GM23248 (cell line): ENCODE measurements around the gene ERC2. TPM values are rescaled to one million over a fixed set of nuclear protein-coding genes. Genes with fewer than 3 reads are reported as not detected.

Source experiments
- DNase-seq: peaks from one replicate; pipeline ENCODE4 v3.0.0-alpha.2; 2015
- H2AFZ ChIP-seq: fragments of 200-600 bp; sonication (generic); 2 replicates; pipeline ENCODE4 v1.6.1; 2016; ENCODE audit warnings: antibody characterized with exemption
- H3F3A ChIP-seq: fragments of 200-600 bp; sonication (generic); 2 replicates; pipeline ENCODE4 v1.6.1; 2016; ENCODE audit warnings: mild to moderate bottlenecking, antibody characterized with exemption, mixed run types; ENCODE audit not compliant: insufficient read depth
- H3K27ac ChIP-seq: fragments of 200-600 bp; sonication (generic); 2 replicates; pipeline ENCODE4 v1.5.1; 2016; ENCODE audit warnings: mild to moderate bottlenecking
- H3K27me3 ChIP-seq: fragments of 200-600 bp; sonication (generic); replicated peaks from 2 replicates; pipeline ENCODE4 v1.6.1; 2016; ENCODE audit warnings: mild to moderate bottlenecking; ENCODE audit not compliant: insufficient read depth
- H3K36me3 ChIP-seq: fragments of 200-600 bp; sonication (generic); 2 replicates; pipeline ENCODE4 v1.6.1; 2016; ENCODE audit warnings: low read depth, mild to moderate bottlenecking
- H3K4me1 ChIP-seq: fragments of 200-600 bp; sonication (generic); 2 replicates; pipeline ENCODE4 v1.6.1; 2016; ENCODE audit warnings: mild to moderate bottlenecking; ENCODE audit not compliant: insufficient read depth
- H3K4me2 ChIP-seq: fragments of 200-600 bp; sonication (generic); one replicate; pipeline ENCODE4 v1.6.1; 2016; ENCODE audit warnings: mild to moderate bottlenecking; ENCODE audit not compliant: unreplicated experiment
- H3K4me3 ChIP-seq: fragments of 200-600 bp; sonication (generic); 2 replicates; pipeline ENCODE4 v1.5.1; 2016; ENCODE audit warnings: mild to moderate bottlenecking
- H3K79me2 ChIP-seq: fragments of 200-600 bp; sonication (generic); 2 replicates; pipeline ENCODE4 v1.6.1; 2016; ENCODE audit warnings: mild to moderate bottlenecking; ENCODE audit not compliant: insufficient read depth
- H3K9ac ChIP-seq: fragments of 200-600 bp; sonication (generic); 2 replicates; pipeline ENCODE4 v1.6.1; 2016; ENCODE audit warnings: mild to moderate bottlenecking
- H3K9me2 ChIP-seq: fragments of 200-600 bp; sonication (generic); 2 replicates; pipeline ENCODE4 v1.6.1; 2016; ENCODE audit warnings: mixed run types, mild to moderate bottlenecking, moderate library complexity; ENCODE audit not compliant: insufficient read depth
- H3K9me3 ChIP-seq: fragments of 200-600 bp; sonication (generic); one replicate; pipeline ENCODE4 v1.6.1; 2017; ENCODE audit warnings: low read depth
- H4K20me1 ChIP-seq: fragments of 200-600 bp; sonication (generic); 2 replicates; pipeline ENCODE4 v1.6.0; 2016; ENCODE audit not compliant: insufficient read depth
- EZH2 ChIP-seq: fragments of 200-600 bp; sonication (generic); IDR thresholded peaks from 2 replicates; pipeline ENCODE4 v1.6.1; 2018; ENCODE audit warnings: antibody characterized with exemption, mild to moderate bottlenecking; ENCODE audit not compliant: insufficient read depth, poor library complexity, severe bottlenecking
- EZH2phosphoT487 ChIP-seq: fragments of 200-600 bp; sonication (generic); IDR thresholded peaks from 2 replicates; pipeline ENCODE4 v1.6.1; 2018; ENCODE audit warnings: antibody characterized with exemption, moderate library complexity, mild to moderate bottlenecking, low read depth; ENCODE audit not compliant: insufficient read depth
- WGBS, 2 experiments: methylation state at CpG; one replicate each; pipeline ENCODE4 v1.1.6; 2015 to 2017; ENCODE audit warnings: low lambda C conversion rate in 2 of 2, low coverage in 1 of 2; ENCODE audit errors: missing lambda C conversion rate in 2 of 2; 5-methylcytosine and 5-hydroxymethylcytosine counted together
- in situ Hi-C: fragments of 300-500 bp; cut with MboI; formaldehyde crosslinking; loops from 2 replicates; pipeline ENCODE4 v1.15.0; 2020
- polyA plus RNA-seq: library from polyadenylated mRNA; unstranded; fragments of >200 nt; fragmentation: Nextera tagmentation; extraction: Ambion mirVana; gene quantifications from 2 replicates; pipeline ENCODE4 v1.2.1, GENCODE V29; 2016
- total RNA-seq: library from RNA; depleted of rRNA; stranded (reverse); fragments of >200 nt; shearing (Covaris generic); gene quantifications from 2 replicates; pipeline ENCODE4 v1.2.3, GENCODE V29; 2014

The ERC2 gene
- total and polyA plus RNA-seq, 2 experiments from 2014 or later, result not detected

DNA sequence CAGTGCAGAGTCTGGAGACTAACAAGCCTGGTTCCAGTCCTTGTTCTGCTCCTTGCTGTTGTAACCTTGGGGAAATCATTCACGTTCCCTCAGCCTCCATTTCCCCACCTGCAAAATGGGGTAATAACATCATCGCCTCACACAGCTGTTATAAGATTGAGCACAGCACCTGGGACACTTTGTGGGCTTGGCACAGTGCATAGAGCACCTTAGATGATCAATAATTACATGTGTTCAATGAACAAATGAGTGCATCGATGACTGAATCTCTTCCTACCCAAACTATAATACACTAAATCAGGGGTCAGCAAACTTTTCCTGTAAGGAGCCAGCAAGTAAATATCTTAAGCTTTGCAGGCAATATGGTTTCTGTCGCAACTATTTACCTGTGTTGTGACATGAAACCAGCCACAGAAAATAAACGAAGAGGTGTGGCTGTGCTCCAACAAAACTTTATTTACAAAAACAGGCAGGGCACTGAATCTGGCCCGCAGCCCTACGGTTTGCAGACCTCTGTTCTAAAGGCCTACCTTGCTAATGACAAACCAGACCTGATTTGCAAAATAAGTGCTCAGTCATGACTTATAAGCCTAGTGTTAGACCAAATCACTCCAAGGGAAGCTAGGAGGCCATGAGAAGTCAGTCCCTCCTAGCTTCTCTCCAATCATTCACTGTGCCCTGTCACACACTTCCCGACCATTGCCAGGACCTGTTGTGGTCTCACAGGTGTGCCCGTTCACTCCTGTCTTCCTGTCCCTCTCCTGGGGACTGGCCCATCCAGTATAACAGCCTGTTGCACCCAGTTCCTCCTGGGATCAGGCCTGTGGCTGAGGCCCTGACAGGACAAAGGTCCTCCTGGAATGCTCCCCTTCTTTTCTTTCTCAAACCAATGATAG is 831.7 kb downstream of the ERC2 start:
- Histone ChIP-seq H3K27me3 (peaks cover 42% of the 10 kb centered on the region), H3K4me3 (no peak overlapping the region), H3K79me2 (no peaks in the 10 kb centered on the region), H4K20me1 (no peaks in the 10 kb centered on the region), H3K9me2 (peaks cover 4% of the 10 kb centered on the region; the same call in 1 of the 2 replicates), H3F3A (no peaks in the 10 kb centered on the region), H3K36me3 (no peaks in the 10 kb centered on the region), H3K4me2 (no peak overlapping the region), H2AFZ (no peak overlapping the region), H3K9ac (no peak overlapping the region), H3K4me1 (no peaks in the 10 kb centered on the region), H3K27ac (no peak overlapping the region), H3K9me3 (no peaks in the 10 kb centered on the region)
- in situ Hi-C loops, result no loop called here
- no peak for DNase-seq
- TF ChIP-seq EZH2, result no peak
- TF ChIP-seq EZH2phosphoT487, result no peak
- WGBS, 2 experiments, result 39 to 45% methylated on average over 9 of the region's 9 CpGs

DNA sequence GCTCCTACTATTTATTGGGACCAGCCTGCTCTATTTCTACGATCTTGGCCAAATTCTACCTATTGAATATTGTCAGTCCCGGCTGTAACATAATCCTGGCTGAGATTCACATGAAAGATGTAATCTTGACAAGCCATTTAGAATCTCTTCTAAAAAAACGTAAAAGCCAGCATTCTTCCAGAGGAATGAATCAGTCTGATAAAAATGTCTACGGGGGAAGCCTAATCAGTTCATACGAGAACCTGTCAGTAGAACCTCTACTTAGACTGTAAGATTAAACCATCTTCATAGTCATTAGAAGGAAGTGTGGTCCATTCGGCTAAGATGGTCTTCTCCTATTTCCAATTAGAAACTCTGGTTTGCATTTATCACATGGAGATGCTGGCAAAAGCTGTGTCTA is 833.9 kb downstream of the ERC2 start:
- no peak overlapping the region for H3K4me2 ChIP-seq

DNA sequence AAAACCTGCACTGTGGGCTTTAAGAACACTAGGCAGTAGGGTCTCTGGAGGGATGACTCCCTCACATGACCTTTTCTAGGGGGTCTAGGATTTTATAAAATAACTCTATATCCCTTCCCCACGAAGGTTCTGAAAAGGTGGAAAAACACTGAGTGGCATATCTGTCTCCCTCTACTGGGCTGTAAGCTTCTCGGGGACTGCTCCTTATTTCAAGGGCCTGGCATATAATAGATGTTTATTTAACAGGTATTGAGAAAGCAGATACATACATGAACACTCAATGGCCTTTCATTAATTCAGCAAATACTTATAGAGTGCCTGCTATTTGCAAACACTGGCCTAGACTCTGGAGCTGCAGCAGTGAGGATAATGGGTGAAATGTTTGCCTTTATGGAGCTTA is 834.9 kb downstream of the ERC2 start:
- in situ Hi-C loops, result no loop called here
- no peak for DNase-seq
- Histone ChIP-seq H3K27ac (no peak overlapping the region), H3K9me2 (no peaks in the 10 kb centered on the region), H3K27me3 (peaks cover 11% of the 10 kb centered on the region; the same call in 1 of the 2 replicates), H3K9me3 (no peaks in the 10 kb centered on the region), H3K36me3 (no peaks in the 10 kb centered on the region), H3K4me3 (no peak overlapping the region), H2AFZ (no peak overlapping the region), H3K9ac (no peak overlapping the region), H4K20me1 (no peaks in the 10 kb centered on the region), H3K4me2 (no peak overlapping the region), H3K79me2 (no peaks in the 10 kb centered on the region), H3F3A (no peaks in the 10 kb centered on the region), H3K4me1 (no peaks in the 10 kb centered on the region)
- WGBS, 2 experiments, result 15 to 30% methylated on average over 2 of the region's 2 CpGs
- TF ChIP-seq EZH2 (no peak), EZH2phosphoT487 (no peak)

More for the DNA sequence above, 833.9 kb downstream of the ERC2 start:
- no peaks in the 10 kb centered on the region for H3K36me3 ChIP-seq
- no peak overlapping the region for H2AFZ ChIP-seq
- no peaks in the 10 kb centered on the region for H3F3A ChIP-seq
- H3K4me3 ChIP-seq, result no peak overlapping the region
- no peaks in the 10 kb centered on the region for H3K4me1 ChIP-seq
- peaks cover 21% of the 10 kb centered on the region for H3K27me3 ChIP-seq
- no peak overlapping the region for H3K27ac ChIP-seq
- in situ Hi-C loops, result no loop called here
- peaks cover 4% of the 10 kb centered on the region; the same call in 1 of the 2 replicates for H3K9me2 ChIP-seq
- no peak overlapping the region for H3K9ac ChIP-seq
- WGBS, 2 experiments, result 39 to 43% methylated on average over 6 of the region's 6 CpGs
- no peak for DNase-seq
- TF ChIP-seq EZH2 (no peak), EZH2phosphoT487 (no peak)
- no peaks in the 10 kb centered on the region for H3K9me3 ChIP-seq
- H4K20me1 ChIP-seq, result no peaks in the 10 kb centered on the region
- no peaks in the 10 kb centered on the region for H3K79me2 ChIP-seq

DNA sequence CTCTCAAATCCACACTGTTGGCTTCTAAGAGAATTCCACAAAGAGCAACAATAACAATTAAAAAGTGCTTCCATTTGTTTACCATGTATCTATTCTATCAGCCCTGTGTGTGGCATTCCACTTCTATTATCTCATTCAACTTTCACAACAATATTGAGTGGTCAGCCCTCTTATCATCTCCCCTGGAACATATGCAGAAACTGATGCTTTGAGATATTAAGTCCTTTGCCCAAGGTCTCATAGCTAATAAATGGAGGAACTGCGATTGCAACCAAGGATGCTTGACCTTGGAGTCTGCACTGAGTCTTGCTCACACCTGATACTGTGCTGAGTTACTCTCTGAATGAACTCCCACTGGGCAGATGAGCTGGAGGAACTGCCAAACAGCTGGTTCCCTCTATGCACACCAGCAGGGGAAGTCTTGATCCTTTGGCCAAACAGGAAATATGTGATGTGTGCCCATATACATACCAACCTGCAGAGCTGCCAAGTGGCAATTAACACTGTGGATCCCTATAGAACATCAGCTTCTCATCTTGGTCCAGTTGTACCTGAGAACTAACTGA is 836.4 kb downstream of the ERC2 start:
- in situ Hi-C loops, result no loop called here
- no peak for DNase-seq
- Histone ChIP-seq H4K20me1 (no peaks in the 10 kb centered on the region), H3K4me1 (no peaks in the 10 kb centered on the region), H3K36me3 (no peaks in the 10 kb centered on the region), H3F3A (no peaks in the 10 kb centered on the region), H3K9me3 (no peaks in the 10 kb centered on the region), H3K27me3 (no peaks in the 10 kb centered on the region; the same call in 1 of the 2 replicates), H3K4me2 (no peak overlapping the region), H3K79me2 (no peaks in the 10 kb centered on the region), H3K27ac (no peak overlapping the region), H3K4me3 (no peak overlapping the region), H2AFZ (no peak overlapping the region), H3K9me2 (no peaks in the 10 kb centered on the region), H3K9ac (no peak overlapping the region)
- no peak for TF ChIP-seq EZH2
- no peak for TF ChIP-seq EZH2phosphoT487
- WGBS, 2 experiments, result 16 to 22% methylated on average over 1 of the region's 1 CpG
